Left lung (tissue), 10 donors: ENCODE measurements around the gene FOXK2. TPM values are rescaled to one million over a fixed set of nuclear protein-coding genes. Genes with fewer than 3 reads are reported as not detected.

Experiments used
- ATAC-seq: fragments of 200-7000 bp; cut with Tn5 transposase; one replicate; pipeline ENCODE4 v1.9.1; 2020; ENCODE audit warnings: moderate library complexity
- DNase-seq, 4 donors: peaks; one replicate each; pipeline ENCODE4 v3.0.0-alpha.2; 2013 to 2020
- H3K27ac ChIP-seq, 2 donors: fragments of 200-600 bp; sonication (generic) in 1 of 2; one replicate each; pipeline versions ENCODE4 v1.5.0 to v1.8.0; 2020 to 2021
- H3K27me3 ChIP-seq, 2 donors: fragments of 200-600 bp; sonication (generic) in 1 of 2; one replicate each; pipeline versions ENCODE4 v1.5.0 to v1.8.0; 2020 to 2021
- H3K36me3 ChIP-seq, 2 donors: fragments of 200-600 bp; sonication (generic) in 1 of 2; one replicate each; pipeline versions ENCODE4 v1.5.0 to v1.8.0; 2020 to 2021
- H3K4me1 ChIP-seq, 2 donors: fragments of 200-600 bp; one replicate each; pipeline ENCODE4 v1.8.0; 2021
- H3K4me3 ChIP-seq, 2 donors: fragments of 200-600 bp; sonication (generic) in 1 of 2; one replicate each; pipeline versions ENCODE4 v1.5.0 to v1.8.0; 2020 to 2021; ENCODE audit warnings: mild to moderate bottlenecking in 1 of 2
- H3K9me3 ChIP-seq, 2 donors: fragments of 200-600 bp; sonication (generic) in 1 of 2; one replicate each; pipeline versions ENCODE4 v1.5.0 to v1.8.0; 2020 to 2021
- intact Hi-C, 2 donors: fragments of 100-400 bp; cut with DNase I; formaldehyde crosslinking; loops; one replicate each; pipeline versions ENCODE4 v1.11.2 to v1.14.2; 2022
- polyA plus RNA-seq, 6 donors: library from polyadenylated mRNA; unstranded; fragments of 120-200 nt; gene quantifications; one replicate each; pipeline ENCODE4 v1.2.1, GENCODE V29; 2013; ENCODE audit not compliant: insufficient read length in 6 of 6
- total RNA-seq, 2 donors: library from RNA; stranded (reverse); fragmentation: NEBNext Ultra II Directional; extraction: Animal tissue kit (Norgen Biotek cat#: 25700); gene quantifications; one replicate each; pipeline ENCODE4 v1.2.1, GENCODE V29; 2021
- TF ChIP-seq, protein P1 (sequence below), 2 donors: fragments of 200-600 bp; sonication (generic) in 1 of 2; IDR thresholded peaks; one replicate each; pipeline versions ENCODE4 v1.5.0 to v1.8.0; 2021; ENCODE audit warnings: antibody characterized with exemption in 2 of 2
- donor health status: DM: no; HTN: yes; CAD: no.
- donor health status: DM: no; HTN: no; CAD: no.

Gene FOXK2
- total and polyA plus RNA-seq, 8 donors, result 31.2 to 57.0 (median 38.1) TPM

- no peak for ATAC-seq
- DNase-seq, result peak in 1 of 4 donors; percentile 54
- TF ChIP-seq, protein P1, sequence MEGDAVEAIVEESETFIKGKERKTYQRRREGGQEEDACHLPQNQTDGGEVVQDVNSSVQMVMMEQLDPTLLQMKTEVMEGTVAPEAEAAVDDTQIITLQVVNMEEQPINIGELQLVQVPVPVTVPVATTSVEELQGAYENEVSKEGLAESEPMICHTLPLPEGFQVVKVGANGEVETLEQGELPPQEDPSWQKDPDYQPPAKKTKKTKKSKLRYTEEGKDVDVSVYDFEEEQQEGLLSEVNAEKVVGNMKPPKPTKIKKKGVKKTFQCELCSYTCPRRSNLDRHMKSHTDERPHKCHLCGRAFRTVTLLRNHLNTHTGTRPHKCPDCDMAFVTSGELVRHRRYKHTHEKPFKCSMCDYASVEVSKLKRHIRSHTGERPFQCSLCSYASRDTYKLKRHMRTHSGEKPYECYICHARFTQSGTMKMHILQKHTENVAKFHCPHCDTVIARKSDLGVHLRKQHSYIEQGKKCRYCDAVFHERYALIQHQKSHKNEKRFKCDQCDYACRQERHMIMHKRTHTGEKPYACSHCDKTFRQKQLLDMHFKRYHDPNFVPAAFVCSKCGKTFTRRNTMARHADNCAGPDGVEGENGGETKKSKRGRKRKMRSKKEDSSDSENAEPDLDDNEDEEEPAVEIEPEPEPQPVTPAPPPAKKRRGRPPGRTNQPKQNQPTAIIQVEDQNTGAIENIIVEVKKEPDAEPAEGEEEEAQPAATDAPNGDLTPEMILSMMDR (IDR thresholded peaks at IDR 0.05), result no peak
- no peaks in the 10 kb centered on the region for H3K9me3 ChIP-seq
- H3K36me3 ChIP-seq, result peaks cover 0 to 93% of the 10 kb centered on the region in 2 donors
- intact Hi-C loops, result no loop called here
- no peak overlapping the region for H3K4me3 ChIP-seq
- H3K27me3 ChIP-seq, result no peaks in the 10 kb centered on the region
- no peak overlapping the region for H3K27ac ChIP-seq
- peaks cover 12 to 24% of the 10 kb centered on the region in 2 donors for H3K4me1 ChIP-seq
Measured at GRCh38 chr17:82599674-82600661, 80.4 kb downstream of the FOXK2 start.

- TF ChIP-seq, protein P1 (IDR thresholded peaks at IDR 0.05), result no peak
- no peak overlapping the region for H3K4me3 ChIP-seq
- no peaks in the 10 kb centered on the region for H3K9me3 ChIP-seq
- peaks cover 12 to 31% of the 10 kb centered on the region in 2 donors for H3K4me1 ChIP-seq
- H3K27ac ChIP-seq, result no peak overlapping the region
- DNase-seq (peak in 1 of 4 donors; percentile 76), ATAC-seq (no peak)
- H3K27me3 ChIP-seq, result no peaks in the 10 kb centered on the region
- H3K36me3 ChIP-seq, result peaks cover 0 to 93% of the 10 kb centered on the region in 2 donors
- intact Hi-C loops, result no loop called here
Measured at GRCh38 chr17:82600731-82601446, 81.4 kb downstream of the FOXK2 start.

DNA sequence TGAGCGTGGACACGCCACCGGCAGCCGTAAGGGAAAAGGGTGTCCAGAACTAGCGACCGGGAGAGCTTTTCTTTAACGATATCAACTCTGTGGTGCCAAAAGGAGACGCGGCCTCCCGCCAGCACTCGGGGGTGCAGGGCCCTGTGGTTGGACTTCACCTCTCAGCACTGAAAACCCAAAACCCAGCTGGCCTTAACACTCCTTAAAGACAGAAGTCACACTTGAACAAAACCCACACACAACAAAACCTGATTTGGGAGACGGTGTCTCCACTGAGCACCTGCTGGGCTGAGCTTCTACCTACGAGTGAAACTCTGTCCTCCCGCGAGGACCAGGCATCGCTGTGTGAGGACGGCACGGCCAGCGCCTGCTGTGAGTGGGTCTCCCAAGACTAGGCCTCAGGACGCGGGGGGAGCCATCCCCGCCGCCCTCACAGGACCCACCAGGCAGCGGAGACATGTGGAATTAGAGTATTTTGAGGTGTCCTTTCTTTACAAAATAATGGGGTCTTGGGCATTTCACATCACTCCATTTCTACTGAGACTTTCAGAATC is 82.0 kb downstream of the FOXK2 start:
- intact Hi-C loops, result no loop called here
- peak overlapping the region in 1 of 2 donors; percentile 33 for H3K27ac ChIP-seq

DNA sequence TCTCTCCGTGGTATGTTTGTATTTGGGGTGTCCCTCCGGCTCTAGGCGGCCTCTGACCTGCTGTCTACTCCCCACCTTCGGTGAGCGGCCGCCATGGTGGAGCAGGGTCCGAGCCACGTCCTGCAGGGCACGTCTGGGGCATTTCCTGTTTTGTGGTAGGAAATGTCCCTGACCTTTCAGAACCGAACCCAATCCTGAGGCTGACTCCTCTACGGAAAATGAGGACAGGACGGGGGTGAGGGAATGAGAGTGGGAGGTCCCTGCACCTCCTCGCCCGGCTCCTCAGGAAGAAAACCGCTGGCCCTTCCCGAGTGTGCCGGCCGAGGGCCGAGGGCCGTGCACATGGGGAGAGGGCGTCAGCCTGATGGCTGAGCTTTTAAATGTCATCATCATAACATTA is 83.0 kb downstream of the FOXK2 start:
- peak overlapping the region; percentile 33 to 48 for H3K27ac ChIP-seq

More for the DNA sequence above, 82.0 kb downstream of the FOXK2 start:
- ATAC-seq (no peak), DNase-seq (peak in 1 of 4 donors; percentile 73)
- no peak overlapping the region for H3K4me3 ChIP-seq
- H3K9me3 ChIP-seq, result no peaks in the 10 kb centered on the region
- H3K4me1 ChIP-seq, result peaks cover 12 to 31% of the 10 kb centered on the region in 2 donors
- no peaks in the 10 kb centered on the region for H3K27me3 ChIP-seq
- TF ChIP-seq, protein P1 (IDR thresholded peaks at IDR 0.05), result no peak
- peaks cover 0 to 93% of the 10 kb centered on the region in 2 donors for H3K36me3 ChIP-seq

More for the DNA sequence above, 83.0 kb downstream of the FOXK2 start:
- ATAC-seq (no peak), DNase-seq (peak in 1 of 4 donors; percentile 63)
- intact Hi-C loops, result no loop called here
- H3K27me3 ChIP-seq, result no peaks in the 10 kb centered on the region
- H3K4me1 ChIP-seq, result peaks cover 12 to 31% of the 10 kb centered on the region in 2 donors
- H3K4me3 ChIP-seq, result no peak overlapping the region
- H3K36me3 ChIP-seq, result peaks cover 0 to 83% of the 10 kb centered on the region in 2 donors
- TF ChIP-seq, protein P1 (IDR thresholded peaks at IDR 0.05), result no peak
- H3K9me3 ChIP-seq, result no peaks in the 10 kb centered on the region
